WTC11 (cell line): ENCODE results near the gene CNTN5.

ENCODE experiments used
- ELF4 ChIP-seq: sonication (generic); formaldehyde crosslinking; IDR thresholded peaks from 2 replicates; pipeline ENCODE4 v1.8.1; 2022; ENCODE audit warnings: low read depth, mild to moderate bottlenecking, moderate library complexity, missing genetic modification reagents
- ETV6 ChIP-seq: sonication (generic); formaldehyde crosslinking; IDR thresholded peaks from 2 replicates; pipeline ENCODE4 v1.8.1; 2022; ENCODE audit warnings: mild to moderate bottlenecking, missing genetic modification reagents
- FOXK1 ChIP-seq: sonication (generic); formaldehyde crosslinking; IDR thresholded peaks from 2 replicates; pipeline ENCODE4 v1.8.0; 2022; ENCODE audit warnings: mild to moderate bottlenecking, moderate library complexity, missing genetic modification reagents
- FOXP4 ChIP-seq: sonication (generic); formaldehyde crosslinking; IDR thresholded peaks from 2 replicates; pipeline ENCODE4 v1.8.0; 2022; ENCODE audit warnings: mild to moderate bottlenecking, missing genetic modification reagents
- MYBL2 ChIP-seq: sonication (generic); formaldehyde crosslinking; IDR thresholded peaks from 2 replicates; pipeline ENCODE4 v1.8.1; 2023; ENCODE audit warnings: mild to moderate bottlenecking, moderate library complexity, missing genetic modification reagents
- OVOL2 ChIP-seq: fragments of 250-450 bp; sonication (Bioruptor Pico); IDR thresholded peaks from 2 replicates; pipeline ENCODE4 v1.9.0; 2021; ENCODE audit warnings: mild to moderate bottlenecking, borderline replicate concordance
- RELA ChIP-seq: sonication (generic); formaldehyde crosslinking; IDR thresholded peaks from 2 replicates; pipeline ENCODE4 v1.8.1; 2022; ENCODE audit warnings: missing genetic modification reagents, mild to moderate bottlenecking, borderline replicate concordance
- SP1 ChIP-seq: sonication (generic); formaldehyde crosslinking; conservative IDR thresholded peaks from 2 replicates; pipeline ENCODE4 v1.8.1; 2022; ENCODE audit warnings: missing genetic modification reagents
- TF ChIP-seq, protein P1 (sequence below): fragments of 200-600 bp; IDR thresholded peaks from 2 replicates; pipeline ENCODE4 v1.8.0; 2022; ENCODE audit warnings: antibody characterized with exemption
- TF ChIP-seq, protein P2 (sequence below): sonication (generic); formaldehyde crosslinking; IDR thresholded peaks from 2 replicates; pipeline ENCODE4 v1.8.0; 2022; ENCODE audit warnings: mild to moderate bottlenecking, missing genetic modification reagents
- TF ChIP-seq, protein P3 (sequence below): sonication (generic); formaldehyde crosslinking; IDR thresholded peaks from 2 replicates; pipeline ENCODE4 v1.8.1; 2023; ENCODE audit warnings: mild to moderate bottlenecking, missing genetic modification reagents
- TF ChIP-seq, protein P4 (sequence below): sonication (generic); formaldehyde crosslinking; IDR thresholded peaks from 2 replicates; pipeline ENCODE4 v1.8.0; 2023; ENCODE audit warnings: missing genetic modification reagents, mild to moderate bottlenecking, borderline replicate concordance

GRCh38 chr11:99279266-99279665, 258.5 kb downstream of the CNTN5 start:
- TF ChIP-seq MYBL2 (CRISPR knock-in tag) (no peak), RELA (CRISPR knock-in tag) (no peak), SP1 (CRISPR knock-in tag) (no peak), OVOL2 (CRISPR knock-in tag) (no peak), FOXK1 (CRISPR knock-in tag) (no peak), ETV6 (CRISPR knock-in tag) (no peak), ELF4 (no peak), FOXP4 (no peak)
- TF ChIP-seq, protein P1, sequence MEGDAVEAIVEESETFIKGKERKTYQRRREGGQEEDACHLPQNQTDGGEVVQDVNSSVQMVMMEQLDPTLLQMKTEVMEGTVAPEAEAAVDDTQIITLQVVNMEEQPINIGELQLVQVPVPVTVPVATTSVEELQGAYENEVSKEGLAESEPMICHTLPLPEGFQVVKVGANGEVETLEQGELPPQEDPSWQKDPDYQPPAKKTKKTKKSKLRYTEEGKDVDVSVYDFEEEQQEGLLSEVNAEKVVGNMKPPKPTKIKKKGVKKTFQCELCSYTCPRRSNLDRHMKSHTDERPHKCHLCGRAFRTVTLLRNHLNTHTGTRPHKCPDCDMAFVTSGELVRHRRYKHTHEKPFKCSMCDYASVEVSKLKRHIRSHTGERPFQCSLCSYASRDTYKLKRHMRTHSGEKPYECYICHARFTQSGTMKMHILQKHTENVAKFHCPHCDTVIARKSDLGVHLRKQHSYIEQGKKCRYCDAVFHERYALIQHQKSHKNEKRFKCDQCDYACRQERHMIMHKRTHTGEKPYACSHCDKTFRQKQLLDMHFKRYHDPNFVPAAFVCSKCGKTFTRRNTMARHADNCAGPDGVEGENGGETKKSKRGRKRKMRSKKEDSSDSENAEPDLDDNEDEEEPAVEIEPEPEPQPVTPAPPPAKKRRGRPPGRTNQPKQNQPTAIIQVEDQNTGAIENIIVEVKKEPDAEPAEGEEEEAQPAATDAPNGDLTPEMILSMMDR: no peak
- TF ChIP-seq, protein P2, sequence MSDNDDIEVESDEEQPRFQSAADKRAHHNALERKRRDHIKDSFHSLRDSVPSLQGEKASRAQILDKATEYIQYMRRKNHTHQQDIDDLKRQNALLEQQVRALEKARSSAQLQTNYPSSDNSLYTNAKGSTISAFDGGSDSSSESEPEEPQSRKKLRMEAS: no peak
- TF ChIP-seq, protein P3, sequence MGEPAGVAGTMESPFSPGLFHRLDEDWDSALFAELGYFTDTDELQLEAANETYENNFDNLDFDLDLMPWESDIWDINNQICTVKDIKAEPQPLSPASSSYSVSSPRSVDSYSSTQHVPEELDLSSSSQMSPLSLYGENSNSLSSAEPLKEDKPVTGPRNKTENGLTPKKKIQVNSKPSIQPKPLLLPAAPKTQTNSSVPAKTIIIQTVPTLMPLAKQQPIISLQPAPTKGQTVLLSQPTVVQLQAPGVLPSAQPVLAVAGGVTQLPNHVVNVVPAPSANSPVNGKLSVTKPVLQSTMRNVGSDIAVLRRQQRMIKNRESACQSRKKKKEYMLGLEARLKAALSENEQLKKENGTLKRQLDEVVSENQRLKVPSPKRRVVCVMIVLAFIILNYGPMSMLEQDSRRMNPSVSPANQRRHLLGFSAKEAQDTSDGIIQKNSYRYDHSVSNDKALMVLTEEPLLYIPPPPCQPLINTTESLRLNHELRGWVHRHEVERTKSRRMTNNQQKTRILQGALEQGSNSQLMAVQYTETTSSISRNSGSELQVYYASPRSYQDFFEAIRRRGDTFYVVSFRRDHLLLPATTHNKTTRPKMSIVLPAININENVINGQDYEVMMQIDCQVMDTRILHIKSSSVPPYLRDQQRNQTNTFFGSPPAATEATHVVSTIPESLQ: no peak
- TF ChIP-seq, protein P4, sequence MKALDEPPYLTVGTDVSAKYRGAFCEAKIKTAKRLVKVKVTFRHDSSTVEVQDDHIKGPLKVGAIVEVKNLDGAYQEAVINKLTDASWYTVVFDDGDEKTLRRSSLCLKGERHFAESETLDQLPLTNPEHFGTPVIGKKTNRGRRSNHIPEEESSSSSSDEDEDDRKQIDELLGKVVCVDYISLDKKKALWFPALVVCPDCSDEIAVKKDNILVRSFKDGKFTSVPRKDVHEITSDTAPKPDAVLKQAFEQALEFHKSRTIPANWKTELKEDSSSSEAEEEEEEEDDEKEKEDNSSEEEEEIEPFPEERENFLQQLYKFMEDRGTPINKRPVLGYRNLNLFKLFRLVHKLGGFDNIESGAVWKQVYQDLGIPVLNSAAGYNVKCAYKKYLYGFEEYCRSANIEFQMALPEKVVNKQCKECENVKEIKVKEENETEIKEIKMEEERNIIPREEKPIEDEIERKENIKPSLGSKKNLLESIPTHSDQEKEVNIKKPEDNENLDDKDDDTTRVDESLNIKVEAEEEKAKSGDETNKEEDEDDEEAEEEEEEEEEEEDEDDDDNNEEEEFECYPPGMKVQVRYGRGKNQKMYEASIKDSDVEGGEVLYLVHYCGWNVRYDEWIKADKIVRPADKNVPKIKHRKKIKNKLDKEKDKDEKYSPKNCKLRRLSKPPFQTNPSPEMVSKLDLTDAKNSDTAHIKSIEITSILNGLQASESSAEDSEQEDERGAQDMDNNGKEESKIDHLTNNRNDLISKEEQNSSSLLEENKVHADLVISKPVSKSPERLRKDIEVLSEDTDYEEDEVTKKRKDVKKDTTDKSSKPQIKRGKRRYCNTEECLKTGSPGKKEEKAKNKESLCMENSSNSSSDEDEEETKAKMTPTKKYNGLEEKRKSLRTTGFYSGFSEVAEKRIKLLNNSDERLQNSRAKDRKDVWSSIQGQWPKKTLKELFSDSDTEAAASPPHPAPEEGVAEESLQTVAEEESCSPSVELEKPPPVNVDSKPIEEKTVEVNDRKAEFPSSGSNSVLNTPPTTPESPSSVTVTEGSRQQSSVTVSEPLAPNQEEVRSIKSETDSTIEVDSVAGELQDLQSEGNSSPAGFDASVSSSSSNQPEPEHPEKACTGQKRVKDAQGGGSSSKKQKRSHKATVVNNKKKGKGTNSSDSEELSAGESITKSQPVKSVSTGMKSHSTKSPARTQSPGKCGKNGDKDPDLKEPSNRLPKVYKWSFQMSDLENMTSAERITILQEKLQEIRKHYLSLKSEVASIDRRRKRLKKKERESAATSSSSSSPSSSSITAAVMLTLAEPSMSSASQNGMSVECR: no peak
